A549 (cell line): ENCODE data around the gene NADSYN1. TPM values are rescaled to one million over a fixed set of nuclear protein-coding genes. Genes with fewer than 3 reads are reported as not detected.

Experiments used
- ATAC-seq, 2 experiments: fragments of 200-7000 bp in 1 of 2; fragments of >200 bp in 1 of 2; cut with Nextera tagmentation in 1 of 2; cut with Tn5 transposase in 1 of 2; 3 replicates each; pipeline versions ENCODE4 v1.8.0 to v1.9.1; 2018 to 2020; ENCODE audit warnings: mild to moderate bottlenecking in 1 of 2, moderate library complexity in 1 of 2
- CTCF ChIA-PET: fragments of 300-600 bp; sonication (Branson Sonifier 250); formaldehyde crosslinking; extraction: SDS; loops from one replicate; lab custom pipeline; 2021; ENCODE audit warnings: antibody characterized with exemption, inconsistent platforms; lab: Yijun Ruan, JAX
- POLR2A ChIA-PET: fragments of 350-600 bp; formaldehyde crosslinking; extraction: SDS; loops from one replicate; lab custom pipeline; 2021; ENCODE audit warnings: antibody characterized with exemption, inconsistent platforms; lab: Yijun Ruan, JAX
- DNase-seq, 2 experiments: peaks; one replicate each; pipeline versions ENCODE4 v3.0.0 to v3.0.0-alpha.2; 2011 to 2016; ENCODE audit warnings: low read depth in 1 of 2, low spot score in 1 of 2
- FAIRE-seq: peaks from 2 replicates; lab custom pipeline; 2011; peaks lifted over from hg19 to GRCh38; lab: Jason Lieb, UNC
- H3K27ac ChIP-seq, 2 experiments: fragments of >200 bp; sonication (Bioruptor Twin); formaldehyde crosslinking; 3 replicates each; pipeline ENCODE4 v1.5.1; 2016 to 2017
- H3K4me1 ChIP-seq: fragments of >200 bp; sonication (Bioruptor Twin); formaldehyde crosslinking; 3 replicates; pipeline ENCODE4 v1.6.1; 2016
- H3K4me2 ChIP-seq: fragments of >200 bp; sonication (Bioruptor Twin); formaldehyde crosslinking; 3 replicates; pipeline ENCODE4 v1.6.1; 2016
- H3K4me3 ChIP-seq: fragments of >200 bp; sonication (Bioruptor Twin); formaldehyde crosslinking; 3 replicates; pipeline ENCODE4 v1.5.1; 2016
- H3K9me3 ChIP-seq: fragments of >200 bp; sonication (Bioruptor Twin); formaldehyde crosslinking; 3 replicates; pipeline ENCODE4 v1.6.1; 2016
- ATOH8 ChIP-seq: fragments of 250-450 bp; sonication (Bioruptor Pico); IDR thresholded peaks from 2 replicates; pipeline ENCODE4 v1.5.0; 2020; ENCODE audit warnings: low read depth, mild to moderate bottlenecking, moderate library complexity
- BCL3 ChIP-seq: fragments of >200 bp; sonication (Bioruptor Twin); formaldehyde crosslinking; IDR thresholded peaks from 3 replicates; pipeline ENCODE4 v1.6.1; 2016
- CBX8 ChIP-seq: fragments of 200-600 bp; sonication (generic); IDR thresholded peaks from 2 replicates; pipeline ENCODE4 v1.6.1; 2016
- CEBPB ChIP-seq, 2 experiments: fragments of >200 bp in 1 of 2; sonication (Bioruptor Twin) in 1 of 2; formaldehyde crosslinking in 1 of 2; IDR thresholded peaks; 2 replicates each; pipeline ENCODE4 v1.6.1; 2012 to 2016
- E2F6 ChIP-seq: IDR thresholded peaks from 2 replicates; pipeline ENCODE4 v1.6.1; 2012; ENCODE audit warnings: low read depth, borderline replicate concordance
- EHF ChIP-seq: fragments of 250-450 bp; sonication (Bioruptor Pico); IDR thresholded peaks from 2 replicates; pipeline ENCODE4 v1.5.0; 2020; ENCODE audit warnings: mild to moderate bottlenecking
- EHMT2 ChIP-seq: fragments of 200-600 bp; sonication (generic); IDR thresholded peaks from 2 replicates; pipeline ENCODE4 v1.6.1; 2016; ENCODE audit warnings: antibody characterized with exemption, low read depth, mild to moderate bottlenecking, moderate library complexity
- EP300 ChIP-seq, 2 experiments: fragments of >200 bp; sonication (Bioruptor Twin); formaldehyde crosslinking; IDR thresholded peaks; 2 replicates in 1 of 2; 3 replicates in 1 of 2; pipeline ENCODE4 v1.6.1; 2016 to 2017
- HMGXB4 ChIP-seq: fragments of 250-450 bp; sonication (Bioruptor Pico); IDR thresholded peaks from 2 replicates; pipeline ENCODE4 v1.5.0; 2021; ENCODE audit warnings: mild to moderate bottlenecking, moderate library complexity, borderline replicate concordance
- HOXB5 ChIP-seq: fragments of 250-450 bp; sonication (Bioruptor Pico); IDR thresholded peaks from 2 replicates; pipeline ENCODE4 v1.5.0; 2020; ENCODE audit warnings: mild to moderate bottlenecking, moderate library complexity
- JUNB ChIP-seq: fragments of >200 bp; sonication (Bioruptor Twin); formaldehyde crosslinking; IDR thresholded peaks from 2 replicates; pipeline ENCODE4 v1.6.1; 2016
- MAFK ChIP-seq: fragments of 450-650 bp; IDR thresholded peaks from 2 replicates; pipeline ENCODE4 v1.6.1; 2014; ENCODE audit not compliant: partially characterized antibody
- MAZ ChIP-seq: fragments of 150-350 bp; IDR thresholded peaks from 2 replicates; pipeline ENCODE4 v1.6.1; 2014; ENCODE audit warnings: antibody characterized with exemption, low read depth, low read length, borderline replicate concordance
- NFE2L2 ChIP-seq: fragments of 150-350 bp; conservative IDR thresholded peaks from 2 replicates; pipeline ENCODE4 v1.6.1; 2014; ENCODE audit warnings: low read length
- POLR2A ChIP-seq: IDR thresholded peaks from 2 replicates; pipeline ENCODE4 v1.6.1; 2012; ENCODE audit warnings: mild to moderate bottlenecking, low read length
- POLR2AphosphoS2 ChIP-seq: conservative IDR thresholded peaks from 2 replicates; pipeline ENCODE4 v1.6.1; 2012; ENCODE audit warnings: low read length, improper control_type of control experiment, inconsistent platforms
- RAD21 ChIP-seq, 2 experiments: fragments of >200 bp in 1 of 2; sonication (Bioruptor Twin) in 1 of 2; formaldehyde crosslinking in 1 of 2; IDR thresholded peaks in 1 of 2; conservative IDR thresholded peaks in 1 of 2; 2 replicates in 1 of 2; 3 replicates in 1 of 2; pipeline ENCODE4 v1.6.1; 2012 to 2018; ENCODE audit warnings: inconsistent platforms in 1 of 2
- SMC3 ChIP-seq: fragments of >200 bp; sonication (Bioruptor Twin); formaldehyde crosslinking; IDR thresholded peaks from 3 replicates; pipeline ENCODE4 v1.6.1; 2018; ENCODE audit warnings: inconsistent platforms
- SREBF2 ChIP-seq: fragments of 450-650 bp; IDR thresholded peaks from 2 replicates; pipeline ENCODE4 v1.6.1; 2014; ENCODE audit warnings: mild to moderate bottlenecking, moderate library complexity
- ZFP36 ChIP-seq: fragments of 450-650 bp; IDR thresholded peaks from 2 replicates; pipeline ENCODE4 v1.6.1; 2014; ENCODE audit warnings: borderline replicate concordance; ENCODE audit not compliant: partially characterized antibody
- ZSCAN20 ChIP-seq: fragments of 250-450 bp; sonication (Bioruptor Pico); IDR thresholded peaks from 2 replicates; pipeline ENCODE4 v1.8.0; 2022; ENCODE audit warnings: mild to moderate bottlenecking, moderate library complexity
- WGBS: methylation state at CpG from one replicate; pipeline ENCODE4 v1.1.6; 2017; ENCODE audit errors: missing lambda C conversion rate; 5-methylcytosine and 5-hydroxymethylcytosine counted together
- polyA plus RNA-seq, 4 experiments: library from polyadenylated mRNA; depleted of rRNA in 3 of 4; stranded (reverse); fragments of >200 nt; fragmentation: RNase III in 1 of 4; extraction: RNeasy Plus Mini Kit Qiagen cat#74134 plus additional on column Dnase treatment in 1 of 4; gene quantifications; 2 replicates in 3 of 4; 3 replicates in 1 of 4; pipeline ENCODE4 v1.2.3, GENCODE V29; 2011 to 2017

The NADSYN1 gene
- polyA plus RNA-seq, 2 of the 4 experiments (the other 2 are of a cell fraction): 34.6 to 63.3 TPM

- WGBS: 94% methylated on average over 20 of the region's 27 CpGs
- TF ChIP-seq ATOH8 (CRISPR knock-in tag) (no peak), SREBF2 (no peak), BCL3 (no peak), E2F6 (no peak), HMGXB4 (CRISPR knock-in tag) (no peak), EHMT2 (no peak), NFE2L2 (no peak), ZSCAN20 (CRISPR knock-in tag) (no peak), RAD21 (conservative IDR thresholded peaks at IDR 0.05 in 1 of 2, IDR thresholded peaks at IDR 0.05 in 1 of 2) (no peak), MAZ (no peak), HOXB5 (no peak), JUNB (no peak)
- DNase-seq (no peak), FAIRE-seq (no peak), ATAC-seq (no peak)
- no peaks in the 10 kb centered on the region for H3K9me3 ChIP-seq
- H3K4me3 ChIP-seq: no peak overlapping the region
- no peak overlapping the region for H3K4me2 ChIP-seq
- no peaks in the 10 kb centered on the region for H3K4me1 ChIP-seq
- ChIA-PET POLR2A (no interaction called here), CTCF (no interaction called here)
- H3K27ac ChIP-seq: no peak overlapping the region
Observed at GRCh38 chr11:71474141-71474770, 21.3 kb downstream of the NADSYN1 start.

GRCh38 chr11:71474771-71475483 is 21.9 kb downstream of the NADSYN1 start:
- TF ChIP-seq CBX8: no peak
- no peak for TF ChIP-seq SMC3
- WGBS: 88% methylated on average over 17 of the region's 26 CpGs
- ATAC-seq (no peak), FAIRE-seq (no peak), DNase-seq (no peak)
- H3K4me1 ChIP-seq: no peaks in the 10 kb centered on the region
- H3K27ac ChIP-seq: no peak overlapping the region
- H3K4me3 ChIP-seq: no peak overlapping the region
- H3K4me2 ChIP-seq: no peak overlapping the region
- POLR2A ChIA-PET: no interaction called here
- CTCF ChIA-PET: interaction anchor here (1.1 kb wide), 2 partner anchors 9 to 17 kb away, joined by 3 read pairs; no protein-coding TSS in a partner anchor
- no peaks in the 10 kb centered on the region for H3K9me3 ChIP-seq

- DNase-seq (no peak), ATAC-seq (no peak), FAIRE-seq (no peak)
- Histone ChIP-seq H3K9me3 (no peaks in the 10 kb centered on the region), H3K4me3 (no peak overlapping the region), H3K27ac (no peak overlapping the region), H3K4me2 (no peak overlapping the region), H3K4me1 (no peaks in the 10 kb centered on the region)
- CTCF ChIA-PET: interaction anchor here (1.1 kb wide), 2 partner anchors 8 to 18 kb away, joined by 3 read pairs; no protein-coding TSS in a partner anchor
- WGBS: 96% methylated on average over 19 of the region's 21 CpGs
- POLR2A ChIA-PET: no interaction called here
- TF ChIP-seq MAFK (no peak), EHF (CRISPR knock-in tag) (no peak), POLR2AphosphoS2 (no peak), HMGXB4 (CRISPR knock-in tag) (no peak), CEBPB (IDR thresholded peaks at IDR 0.05) (no peak), ZFP36 (no peak), POLR2A (no peak), EP300 (IDR thresholded peaks at IDR 0.05) (no peak)
Observed at GRCh38 chr11:71476031-71476430, 23.0 kb downstream of the NADSYN1 start.
